Stomach (tissue), 4 donors: ENCODE results near the gene PLSCR1.

Experiments
- CTCF ChIP-seq, 7 experiments: fragments of 450-650 bp in 4 of 7; fragments of 200-600 bp in 3 of 7; sonication (generic) in 3 of 7; IDR thresholded peaks; one replicate each; pipeline ENCODE4 v1.5.1; 2016 to 2019; ENCODE audit warnings: antibody characterized with exemption in 7 of 7, control low read depth in 2 of 7, mild to moderate bottlenecking in 1 of 7
- EP300 ChIP-seq: sonication (generic); formaldehyde crosslinking; IDR thresholded peaks from one replicate; pipeline ENCODE4 v1.6.1; 2017; ENCODE audit warnings: antibody characterized with exemption
- POLR2A ChIP-seq, 4 donors: fragments of 450-650 bp; IDR thresholded peaks; one replicate each; pipeline ENCODE4 v1.6.1; 2016; ENCODE audit warnings: antibody characterized with exemption in 4 of 4, control low read depth in 2 of 4, mild to moderate bottlenecking in 1 of 4, moderate library complexity in 1 of 4

GRCh38 chr3:146569314-146569713, 24.9 kb upstream of the PLSCR1 start:
- no peak for TF ChIP-seq EP300
- no peak for TF ChIP-seq CTCF (IDR thresholded peaks at IDR 0.05)
- TF ChIP-seq POLR2A (IDR thresholded peaks at IDR 0.05): no peak
